ENCODE measurements around the gene PUS1.

The PUS1 gene

GRCh38 chr12:131895640-131896079 lies 33.4 kb upstream of the PUS1 start:
- TF ChIP-seq ZBTB7A (IDR thresholded peaks at IDR 0.05; ENCODE audit: low read depth) (peak; percentile 95), NFIC (IDR thresholded peaks at IDR 0.05) (no peak)

GRCh38 chr12:131896080-131896810 lies 32.8 kb upstream of the PUS1 start:
- TF ChIP-seq NFIC (IDR thresholded peaks at IDR 0.05) (peak; percentile 88), CEBPB (IDR thresholded peaks at IDR 0.05) (no peak), TCF12 (IDR thresholded peaks at IDR 0.05; ENCODE audit: low read depth) (peak; percentile 32; the same call in 1 of the 2 replicates), CREB1 (IDR thresholded peaks at IDR 0.05; ENCODE audit: low read depth) (peak; percentile 69; the same call in 1 of the 2 replicates), MAX (IDR thresholded peaks at IDR 0.05) (peak; percentile 62)

- TF ChIP-seq TCF12 (IDR thresholded peaks at IDR 0.05; ENCODE audit: low read depth), result peak; percentile 20; the same call in 1 of the 2 replicates
- no peak for TF ChIP-seq TAF1 (IDR thresholded peaks at IDR 0.05; ENCODE audit: low read depth)
Observed at GRCh38 chr12:131896811-131897270, 32.2 kb upstream of the PUS1 start.

- TF ChIP-seq RAD21 (IDR thresholded peaks at IDR 0.05; ENCODE audit: low read depth) (no peak), REST (IDR thresholded peaks at IDR 0.05; ENCODE audit: low read depth) (no peak), CREB1 (IDR thresholded peaks at IDR 0.05; ENCODE audit: low read depth) (no peak), USF1 (IDR thresholded peaks at IDR 0.05) (no peak), TEAD4 (IDR thresholded peaks at IDR 0.05) (no peak), EGR1 (IDR thresholded peaks at IDR 0.05) (no peak), TAF1 (IDR thresholded peaks at IDR 0.05; ENCODE audit: low read depth) (no peak), NFIC (IDR thresholded peaks at IDR 0.05) (no peak), TCF12 (IDR thresholded peaks at IDR 0.05; ENCODE audit: low read depth) (no peak), FOXM1 (IDR thresholded peaks at IDR 0.05; ENCODE audit: borderline replicate concordance, low read depth) (no peak), ZBTB7A (IDR thresholded peaks at IDR 0.05; ENCODE audit: low read depth) (no peak), YY1 (IDR thresholded peaks at IDR 0.05; ENCODE audit: low read depth) (no peak), EP300 (IDR thresholded peaks at IDR 0.05; ENCODE audit: borderline replicate concordance) (no peak), CEBPB (IDR thresholded peaks at IDR 0.05) (no peak), MAX (IDR thresholded peaks at IDR 0.05) (no peak)
Observed at GRCh38 chr12:131897276-131897675, 31.8 kb upstream of the PUS1 start.

- TF ChIP-seq RAD21 (IDR thresholded peaks at IDR 0.05; ENCODE audit: low read depth), result no peak
- TF ChIP-seq NFIC (IDR thresholded peaks at IDR 0.05), result no peak
- no peak for TF ChIP-seq TAF1 (IDR thresholded peaks at IDR 0.05; ENCODE audit: low read depth)
- TF ChIP-seq REST (IDR thresholded peaks at IDR 0.05; ENCODE audit: low read depth), result no peak
- no peak for TF ChIP-seq YY1 (IDR thresholded peaks at IDR 0.05; ENCODE audit: low read depth)
- no peak for TF ChIP-seq CEBPB (IDR thresholded peaks at IDR 0.05)
- no peak for TF ChIP-seq ZBTB7A (IDR thresholded peaks at IDR 0.05; ENCODE audit: low read depth)
- TF ChIP-seq MAX (IDR thresholded peaks at IDR 0.05), result no peak
- no peak for TF ChIP-seq CREB1 (IDR thresholded peaks at IDR 0.05; ENCODE audit: low read depth)
- no peak for TF ChIP-seq TCF12 (IDR thresholded peaks at IDR 0.05; ENCODE audit: low read depth)
- TF ChIP-seq USF1 (IDR thresholded peaks at IDR 0.05), result no peak
- no peak for TF ChIP-seq EP300 (IDR thresholded peaks at IDR 0.05; ENCODE audit: borderline replicate concordance)
- TF ChIP-seq EGR1 (IDR thresholded peaks at IDR 0.05), result no peak
- TF ChIP-seq FOXM1 (IDR thresholded peaks at IDR 0.05; ENCODE audit: borderline replicate concordance, low read depth), result no peak
- TF ChIP-seq TEAD4 (IDR thresholded peaks at IDR 0.05), result no peak
Observed at GRCh38 chr12:131897875-131898274, 31.2 kb upstream of the PUS1 start.

GRCh38 chr12:131900397-131900796 lies 28.7 kb upstream of the PUS1 start:
- TF ChIP-seq TEAD4 (IDR thresholded peaks at IDR 0.05), result no peak
- TF ChIP-seq REST (IDR thresholded peaks at IDR 0.05; ENCODE audit: low read depth), result no peak
- no peak for TF ChIP-seq USF1 (IDR thresholded peaks at IDR 0.05)
- TF ChIP-seq CEBPB (IDR thresholded peaks at IDR 0.05), result no peak
- no peak for TF ChIP-seq RAD21 (IDR thresholded peaks at IDR 0.05; ENCODE audit: low read depth)
- no peak for TF ChIP-seq NFIC (IDR thresholded peaks at IDR 0.05)
- 0 out of 2 replicates have a peak, but pooled peaks have one; percentile 18 for TF ChIP-seq MAX (IDR thresholded peaks at IDR 0.05)
- no peak for TF ChIP-seq EP300 (IDR thresholded peaks at IDR 0.05; ENCODE audit: borderline replicate concordance)
- no peak for TF ChIP-seq FOXM1 (IDR thresholded peaks at IDR 0.05; ENCODE audit: borderline replicate concordance, low read depth)
- TF ChIP-seq TCF12 (IDR thresholded peaks at IDR 0.05; ENCODE audit: low read depth), result peak; percentile 40; the same call in 1 of the 2 replicates
